Neural progenitor cell (in vitro differentiated cells): Measurements from ENCODE around the gene ITPR2. TPM values are rescaled to one million over a fixed set of nuclear protein-coding genes. Genes with fewer than 3 reads are reported as not detected.

Experiments
- DNase-seq: peaks from one replicate; pipeline ENCODE4 v3.0.0-alpha.2; 2016; ENCODE audit warnings: low spot score
- H2AFZ ChIP-seq: fragments of 200-600 bp; sonication (generic); replicated peaks from 2 replicates; pipeline ENCODE4 v1.6.1; 2016; ENCODE audit warnings: antibody characterized with exemption
- H3F3A ChIP-seq: fragments of 200-600 bp; sonication (generic); 2 replicates; pipeline ENCODE4 v1.6.1; 2016; ENCODE audit warnings: antibody characterized with exemption, low read depth
- H3K27ac ChIP-seq: fragments of 200-600 bp; sonication (generic); 2 replicates; pipeline ENCODE4 v1.5.1; 2016; ENCODE audit warnings: mild to moderate bottlenecking
- H3K27me3 ChIP-seq: fragments of 200-600 bp; sonication (generic); 2 replicates; pipeline ENCODE4 v1.6.1; 2016; ENCODE audit warnings: mild to moderate bottlenecking, moderate library complexity
- H3K36me3 ChIP-seq: fragments of 200-600 bp; sonication (generic); 2 replicates; pipeline ENCODE4 v1.5.1; 2016
- H3K4me1 ChIP-seq: fragments of 200-600 bp; sonication (generic); 2 replicates; pipeline ENCODE4 v1.6.1; 2016; ENCODE audit warnings: mixed run types
- H3K4me2 ChIP-seq: fragments of 200-600 bp; sonication (generic); 2 replicates; pipeline ENCODE4 v1.6.1; 2016
- H3K4me3 ChIP-seq: fragments of 200-600 bp; sonication (generic); 2 replicates; pipeline ENCODE4 v1.5.1; 2016
- H3K79me2 ChIP-seq: fragments of 200-600 bp; sonication (generic); 2 replicates; pipeline ENCODE4 v1.6.1; 2016; ENCODE audit warnings: low read depth
- H3K9ac ChIP-seq: fragments of 200-600 bp; sonication (generic); 2 replicates; pipeline ENCODE4 v1.6.1; 2016
- H3K9me3 ChIP-seq: fragments of 200-600 bp; sonication (generic); 2 replicates; pipeline ENCODE4 v1.5.1; 2016; ENCODE audit warnings: low read depth
- H4K20me1 ChIP-seq: fragments of 200-600 bp; sonication (generic); 2 replicates; pipeline ENCODE4 v1.6.1; 2016; ENCODE audit warnings: low read depth
- H3K27ac Mint-ChIP-seq: 3 replicates; pipeline ENCODE4 v1.8.0; 2021; ENCODE audit warnings: mixed read lengths
- H3K27me3 Mint-ChIP-seq: 2 replicates; pipeline ENCODE4 v1.8.0; 2022; ENCODE audit warnings: low read depth, mild to moderate bottlenecking, inconsistent platforms, moderate library complexity, mixed read lengths; ENCODE audit not compliant: insufficient read depth
- H3K36me3 Mint-ChIP-seq: 3 replicates; pipeline ENCODE4 v1.8.0; 2021; ENCODE audit warnings: mixed read lengths
- H3K4me1 Mint-ChIP-seq: 3 replicates; pipeline ENCODE4 v1.8.0; 2021; ENCODE audit warnings: mixed read lengths
- H3K4me3 Mint-ChIP-seq: 3 replicates; pipeline ENCODE4 v1.8.0; 2021; ENCODE audit warnings: mild to moderate bottlenecking, moderate library complexity, mixed read lengths
- H3K9me3 Mint-ChIP-seq: 3 replicates; pipeline ENCODE4 v1.8.0; 2020; ENCODE audit warnings: mixed read lengths
- EZH2 ChIP-seq: fragments of 200-600 bp; sonication (generic); IDR thresholded peaks from 2 replicates; pipeline ENCODE4 v1.6.1; 2017; ENCODE audit warnings: antibody characterized with exemption, mild to moderate bottlenecking, moderate library complexity
- EZH2phosphoT487 ChIP-seq: fragments of 200-600 bp; sonication (generic); IDR thresholded peaks from 2 replicates; pipeline ENCODE4 v1.6.1; 2017; ENCODE audit warnings: antibody characterized with exemption
- total RNA-seq: library from RNA; depleted of rRNA; stranded (reverse); fragments of >200 nt; gene quantifications from 2 replicates; pipeline ENCODE4 v1.2.3, GENCODE V29; 2015; ENCODE audit warnings: low replicate concordance
- TF ChIP-seq, protein P1 (sequence below): fragments of 200-600 bp; sonication (generic); IDR thresholded peaks from 2 replicates; pipeline ENCODE4 v1.5.1; 2017; ENCODE audit warnings: antibody characterized with exemption, mild to moderate bottlenecking

Gene ITPR2
- total RNA-seq, 1 donor from 2014 or later = 11.4 TPM

GRCh38 chr12:26599096-26599695 is 233.8 kb downstream of the ITPR2 start:
- Histone ChIP-seq H2AFZ (no peak overlapping the region), H3K4me2 (no peak overlapping the region), H3F3A (no peaks in the 10 kb centered on the region), H3K36me3 (no peaks in the 10 kb centered on the region), H3K27ac (no peak overlapping the region), H3K4me1 (no peaks in the 10 kb centered on the region), H4K20me1 (no peaks in the 10 kb centered on the region), H3K9me3 (no peaks in the 10 kb centered on the region), H3K27me3 (no peaks in the 10 kb centered on the region), H3K9ac (no peak overlapping the region), H3K79me2 (no peaks in the 10 kb centered on the region), H3K4me3 (no peak overlapping the region)
- Mint-ChIP-seq H3K9me3 (no peaks in the 10 kb centered on the region), H3K27me3 (peaks cover 2% of the 10 kb centered on the region), H3K4me3 (no peak overlapping the region), H3K27ac (no peak overlapping the region), H3K4me1 (no peaks in the 10 kb centered on the region), H3K36me3 (no peaks in the 10 kb centered on the region)
- TF ChIP-seq EZH2 (no peak), EZH2phosphoT487 (no peak)
- TF ChIP-seq, protein P1, sequence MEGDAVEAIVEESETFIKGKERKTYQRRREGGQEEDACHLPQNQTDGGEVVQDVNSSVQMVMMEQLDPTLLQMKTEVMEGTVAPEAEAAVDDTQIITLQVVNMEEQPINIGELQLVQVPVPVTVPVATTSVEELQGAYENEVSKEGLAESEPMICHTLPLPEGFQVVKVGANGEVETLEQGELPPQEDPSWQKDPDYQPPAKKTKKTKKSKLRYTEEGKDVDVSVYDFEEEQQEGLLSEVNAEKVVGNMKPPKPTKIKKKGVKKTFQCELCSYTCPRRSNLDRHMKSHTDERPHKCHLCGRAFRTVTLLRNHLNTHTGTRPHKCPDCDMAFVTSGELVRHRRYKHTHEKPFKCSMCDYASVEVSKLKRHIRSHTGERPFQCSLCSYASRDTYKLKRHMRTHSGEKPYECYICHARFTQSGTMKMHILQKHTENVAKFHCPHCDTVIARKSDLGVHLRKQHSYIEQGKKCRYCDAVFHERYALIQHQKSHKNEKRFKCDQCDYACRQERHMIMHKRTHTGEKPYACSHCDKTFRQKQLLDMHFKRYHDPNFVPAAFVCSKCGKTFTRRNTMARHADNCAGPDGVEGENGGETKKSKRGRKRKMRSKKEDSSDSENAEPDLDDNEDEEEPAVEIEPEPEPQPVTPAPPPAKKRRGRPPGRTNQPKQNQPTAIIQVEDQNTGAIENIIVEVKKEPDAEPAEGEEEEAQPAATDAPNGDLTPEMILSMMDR = no peak
- DNase-seq = no peak

DNA sequence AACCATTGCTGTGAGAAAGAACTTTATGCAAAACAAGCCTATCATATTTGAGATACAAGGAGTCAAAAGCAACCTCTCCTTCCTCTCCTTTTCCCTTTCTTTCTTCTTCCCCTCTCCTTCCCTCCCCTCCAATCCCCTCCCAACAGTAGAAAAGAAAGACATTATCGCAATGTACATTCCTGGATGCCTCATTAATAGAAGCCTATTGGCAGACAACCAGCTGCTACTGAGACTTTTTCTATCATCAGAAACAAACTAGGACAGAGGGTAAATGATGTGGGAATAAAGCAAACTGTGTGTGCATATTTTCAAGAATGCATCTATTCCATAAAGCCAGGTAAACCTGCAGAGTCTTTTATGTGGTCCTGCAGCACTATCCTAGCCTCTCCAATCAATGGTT is 237.2 kb downstream of the ITPR2 start:
- no peak overlapping the region for H3K9ac ChIP-seq
- H3K27ac ChIP-seq = no peak overlapping the region
- no peak overlapping the region for H3K27ac Mint-ChIP-seq
- no peaks in the 10 kb centered on the region for H3K27me3 ChIP-seq
- H4K20me1 ChIP-seq = no peaks in the 10 kb centered on the region
- H3K4me1 ChIP-seq = no peaks in the 10 kb centered on the region
- H3K4me2 ChIP-seq = no peak overlapping the region
- DNase-seq = no peak
- peaks cover 2% of the 10 kb centered on the region for H3K27me3 Mint-ChIP-seq
- no peaks in the 10 kb centered on the region for H3K36me3 Mint-ChIP-seq
- H3F3A ChIP-seq = no peaks in the 10 kb centered on the region
- H3K79me2 ChIP-seq = no peaks in the 10 kb centered on the region
- H3K4me1 Mint-ChIP-seq = no peaks in the 10 kb centered on the region
- no peak overlapping the region for H3K4me3 ChIP-seq
- H2AFZ ChIP-seq = no peak overlapping the region
- no peaks in the 10 kb centered on the region for H3K9me3 ChIP-seq
- TF ChIP-seq, protein P1 = no peak
- TF ChIP-seq EZH2 (no peak), EZH2phosphoT487 (no peak)
- no peaks in the 10 kb centered on the region for H3K36me3 ChIP-seq
- H3K9me3 Mint-ChIP-seq = no peaks in the 10 kb centered on the region
- H3K4me3 Mint-ChIP-seq = no peak overlapping the region

GRCh38 chr12:26580619-26581018 is 252.4 kb downstream of the ITPR2 start:
- Mint-ChIP-seq H3K27me3 (peaks cover 4% of the 10 kb centered on the region), H3K27ac (no peak overlapping the region), H3K4me1 (no peaks in the 10 kb centered on the region), H3K9me3 (no peaks in the 10 kb centered on the region), H3K4me3 (no peak overlapping the region), H3K36me3 (no peaks in the 10 kb centered on the region)
- H3K9me3 ChIP-seq = no peaks in the 10 kb centered on the region
- H3K4me1 ChIP-seq = no peaks in the 10 kb centered on the region
- H3K9ac ChIP-seq = no peak overlapping the region
- no peaks in the 10 kb centered on the region for H3K27me3 ChIP-seq
- TF ChIP-seq EZH2 (no peak), EZH2phosphoT487 (no peak)
- no peak overlapping the region for H3K4me2 ChIP-seq
- H3K27ac ChIP-seq = no peak overlapping the region
- H3K4me3 ChIP-seq = no peak overlapping the region
- H3K79me2 ChIP-seq = no peaks in the 10 kb centered on the region
- DNase-seq = no peak
- no peaks in the 10 kb centered on the region for H4K20me1 ChIP-seq
- H3K36me3 ChIP-seq = no peaks in the 10 kb centered on the region
- no peaks in the 10 kb centered on the region for H3F3A ChIP-seq
- peak overlapping the region; percentile 48 for H2AFZ ChIP-seq

DNA sequence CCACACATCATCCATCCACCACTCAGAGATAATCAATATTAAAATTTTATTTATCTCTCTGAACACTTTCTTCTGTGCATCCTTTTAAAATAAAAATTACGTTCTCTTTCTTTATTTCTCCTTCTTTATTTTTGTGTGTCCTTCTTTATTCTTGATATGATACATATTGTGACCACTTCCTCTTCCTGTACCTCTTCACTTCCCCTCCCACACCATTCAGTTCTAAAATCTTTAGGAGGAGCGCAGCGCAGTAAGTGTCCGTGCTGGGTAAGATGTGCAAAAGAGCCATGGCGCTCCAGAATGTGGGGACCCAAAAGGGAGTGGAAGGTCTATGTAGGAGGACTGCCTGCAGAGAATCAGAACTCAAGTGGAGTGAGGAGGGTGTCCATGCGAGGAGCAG is 256.7 kb downstream of the ITPR2 start:
- no peaks in the 10 kb centered on the region for H3K9me3 Mint-ChIP-seq
- Histone ChIP-seq H3K4me2 (no peak overlapping the region), H3K9ac (no peak overlapping the region), H4K20me1 (no peaks in the 10 kb centered on the region), H3K79me2 (no peaks in the 10 kb centered on the region), H3K27ac (no peak overlapping the region), H3K9me3 (no peaks in the 10 kb centered on the region), H3K4me3 (no peak overlapping the region), H3K36me3 (no peaks in the 10 kb centered on the region), H2AFZ (no peak overlapping the region), H3K27me3 (no peaks in the 10 kb centered on the region), H3F3A (no peaks in the 10 kb centered on the region), H3K4me1 (no peaks in the 10 kb centered on the region)
- no peak overlapping the region for H3K27ac Mint-ChIP-seq
- H3K36me3 Mint-ChIP-seq = no peaks in the 10 kb centered on the region
- TF ChIP-seq EZH2phosphoT487 (no peak), EZH2 (no peak)
- TF ChIP-seq, protein P1 = no peak
- H3K4me3 Mint-ChIP-seq = no peak overlapping the region
- no peaks in the 10 kb centered on the region for H3K4me1 Mint-ChIP-seq
- H3K27me3 Mint-ChIP-seq = peaks cover 4% of the 10 kb centered on the region
- DNase-seq = no peak
